ENCODE data around the gene PTPRT.
"Not testable (repeated sequence)": the region's sequence is repeated elsewhere in the genome, so short reads cannot be mapped to it uniquely, and the experiment has no call there.

Gene PTPRT

DNA sequence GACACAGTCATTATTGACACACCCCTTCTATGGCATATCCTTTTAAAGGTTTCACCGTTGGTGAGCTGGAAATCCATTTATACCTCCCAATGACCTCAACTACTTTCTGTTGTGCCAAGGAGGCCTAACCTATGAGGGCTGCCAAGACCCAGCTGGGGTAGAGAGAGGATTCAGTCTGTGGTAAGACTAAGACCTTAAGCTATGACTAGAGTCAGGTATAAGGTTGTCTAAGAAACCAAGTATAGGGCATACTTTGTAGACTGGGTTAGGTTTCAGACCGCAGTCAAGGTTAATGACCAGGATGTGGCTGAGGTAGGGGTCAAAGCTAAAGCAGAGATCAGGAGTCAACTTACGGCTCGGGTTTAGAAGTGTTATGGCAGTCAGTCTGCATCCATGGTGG is 930.3 kb downstream of the PTPRT start:
- no peaks in the 10 kb centered on the region for H3K27me3 ChIP-seq (ENCODE audit: control insufficient read depth, insufficient read depth, low read length)
- H3K9ac ChIP-seq (ENCODE audit: low read length) = no peak overlapping the region
- no peak overlapping the region for H3K27ac ChIP-seq (ENCODE audit: low read depth, low read length)
- no peaks in the 10 kb centered on the region for H3K36me3 ChIP-seq (ENCODE audit: control insufficient read depth, insufficient read depth, low read length)
- no peaks in the 10 kb centered on the region for H3K4me1 ChIP-seq (ENCODE audit: control insufficient read depth, insufficient read depth, low read length)
- no peak overlapping the region for H3K4me3 ChIP-seq (ENCODE audit: low read length)

GRCh38 chr20:42258564-42259302 is 931.0 kb downstream of the PTPRT start:
- Histone ChIP-seq H3K4me3 (ENCODE audit: low read length) (no peak overlapping the region), H3K4me1 (ENCODE audit: control insufficient read depth, insufficient read depth, low read length) (no peaks in the 10 kb centered on the region), H3K36me3 (ENCODE audit: control insufficient read depth, insufficient read depth, low read length) (no peaks in the 10 kb centered on the region), H3K27ac (ENCODE audit: low read depth, low read length) (no peak overlapping the region), H3K27me3 (ENCODE audit: control insufficient read depth, insufficient read depth, low read length) (no peaks in the 10 kb centered on the region), H3K9ac (ENCODE audit: low read length) (no peak overlapping the region)

- H3K27ac ChIP-seq (ENCODE audit: low read depth, low read length) = no peak overlapping the region
- H3K9ac ChIP-seq (ENCODE audit: low read length) = no peak overlapping the region
- H3K4me1 ChIP-seq (ENCODE audit: control insufficient read depth, insufficient read depth, low read length) = no peaks in the 10 kb centered on the region
- H3K4me3 ChIP-seq (ENCODE audit: low read length) = no peak overlapping the region
- H3K36me3 ChIP-seq (ENCODE audit: control insufficient read depth, insufficient read depth, low read length) = no peaks in the 10 kb centered on the region
- H3K27me3 ChIP-seq (ENCODE audit: control insufficient read depth, insufficient read depth, low read length) = no peaks in the 10 kb centered on the region
These were observed 933.9 kb downstream of the PTPRT start for GRCh38 chr20:42255821-42256220.

- H3K36me3 ChIP-seq (ENCODE audit: control insufficient read depth, insufficient read depth, low read length) = no peaks in the 10 kb centered on the region
- H3K27me3 ChIP-seq (ENCODE audit: control insufficient read depth, insufficient read depth, low read length) = no peaks in the 10 kb centered on the region
- H3K27ac ChIP-seq (ENCODE audit: low read depth, low read length) = no peak overlapping the region
- no peak overlapping the region for H3K4me3 ChIP-seq (ENCODE audit: low read length)
- H3K9ac ChIP-seq (ENCODE audit: low read length) = no peak overlapping the region
- H3K4me1 ChIP-seq (ENCODE audit: control insufficient read depth, insufficient read depth, low read length) = no peaks in the 10 kb centered on the region
These were observed 935.0 kb downstream of the PTPRT start for GRCh38 chr20:42254673-42255072.

- Histone ChIP-seq H3K27me3 (ENCODE audit: control insufficient read depth, insufficient read depth, low read length) (no peaks in the 10 kb centered on the region), H3K4me3 (ENCODE audit: low read length) (no peak overlapping the region), H3K9ac (ENCODE audit: low read length) (no peak overlapping the region), H3K4me1 (ENCODE audit: control insufficient read depth, insufficient read depth, low read length) (no peaks in the 10 kb centered on the region), H3K27ac (ENCODE audit: low read depth, low read length) (no peak overlapping the region), H3K36me3 (ENCODE audit: control insufficient read depth, insufficient read depth, low read length) (no peaks in the 10 kb centered on the region)
These were observed 937.6 kb downstream of the PTPRT start for GRCh38 chr20:42252116-42252515.

DNA sequence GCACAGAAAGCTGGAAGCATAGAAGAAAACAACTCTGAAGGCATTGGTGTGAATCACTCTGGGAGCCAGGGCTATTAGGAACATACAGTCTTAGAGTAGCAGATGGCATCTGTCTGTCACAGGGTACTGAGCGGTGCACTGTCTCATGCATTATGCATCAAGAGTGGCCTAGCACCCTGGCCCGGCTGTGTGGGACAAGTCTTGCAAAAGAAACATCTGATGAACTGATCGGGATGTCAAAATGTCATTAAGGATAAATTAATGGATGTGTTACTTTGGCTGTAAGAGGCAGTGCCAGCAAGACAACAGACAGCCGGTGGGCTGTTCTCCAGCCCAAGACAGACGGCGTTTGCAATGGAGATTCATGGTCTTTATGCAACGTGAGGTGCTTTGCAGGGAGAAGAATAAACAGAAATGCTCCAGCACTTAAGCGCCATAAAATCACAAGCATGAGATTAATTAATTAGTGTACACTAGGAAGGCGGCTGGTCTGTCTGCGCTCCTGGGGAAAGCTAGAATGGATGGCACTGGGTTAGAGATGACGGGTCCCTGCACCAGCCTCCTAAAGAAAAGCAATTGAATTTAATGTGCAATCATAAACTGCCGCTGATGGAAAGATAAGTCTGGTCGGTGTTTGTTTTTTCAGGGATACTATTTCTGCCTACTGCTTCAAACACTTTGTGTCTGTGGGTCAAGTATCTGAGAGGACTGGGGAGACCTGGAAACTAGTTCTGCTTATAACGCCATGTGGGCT is 970.9 kb downstream of the PTPRT start:
- Histone ChIP-seq H3K27ac (ENCODE audit: low read depth, low read length) (no peak overlapping the region), H3K27me3 (ENCODE audit: control insufficient read depth, insufficient read depth, low read length) (no peaks in the 10 kb centered on the region), H3K4me3 (ENCODE audit: low read length) (no peak overlapping the region), H3K36me3 (ENCODE audit: control insufficient read depth, insufficient read depth, low read length) (no peaks in the 10 kb centered on the region), H3K4me1 (ENCODE audit: control insufficient read depth, insufficient read depth, low read length) (no peaks in the 10 kb centered on the region), H3K9ac (ENCODE audit: low read length) (no peak overlapping the region)

GRCh38 chr20:42214074-42214473 is 975.6 kb downstream of the PTPRT start:
- no peak overlapping the region for H3K9ac ChIP-seq (ENCODE audit: low read length)
- H3K27me3 ChIP-seq (ENCODE audit: control insufficient read depth, insufficient read depth, low read length) = no peaks in the 10 kb centered on the region
- no peak overlapping the region for H3K27ac ChIP-seq (ENCODE audit: low read depth, low read length)
- no peaks in the 10 kb centered on the region for H3K36me3 ChIP-seq (ENCODE audit: control insufficient read depth, insufficient read depth, low read length)
- no peaks in the 10 kb centered on the region for H3K4me1 ChIP-seq (ENCODE audit: control insufficient read depth, insufficient read depth, low read length)
- no peak overlapping the region for H3K4me3 ChIP-seq (ENCODE audit: low read length)

DNA sequence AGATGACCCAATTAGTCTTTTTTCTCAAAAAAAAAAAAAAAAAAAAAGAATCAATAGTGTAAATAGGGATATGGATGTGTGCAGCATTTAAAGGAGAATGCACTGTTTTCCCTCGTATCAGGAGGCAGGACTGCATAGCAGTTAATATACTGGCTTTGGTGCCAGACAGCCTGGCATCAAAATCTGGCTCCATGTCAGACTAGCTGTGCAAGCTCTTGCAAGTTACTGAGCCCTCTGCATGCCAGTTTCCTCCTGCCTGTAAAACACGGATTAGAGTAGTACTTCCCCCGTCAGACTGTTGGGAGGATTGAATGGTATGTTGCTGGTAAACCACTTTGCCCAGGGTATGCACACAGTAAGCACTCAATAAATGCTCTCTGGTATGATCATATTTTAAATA is 977.3 kb downstream of the PTPRT start:
- H3K36me3 ChIP-seq (ENCODE audit: control insufficient read depth, insufficient read depth, low read length) = no peaks in the 10 kb centered on the region
- H3K27ac ChIP-seq (ENCODE audit: low read depth, low read length) = no peak overlapping the region
- H3K9ac ChIP-seq (ENCODE audit: low read length) = no peak overlapping the region
- no peaks in the 10 kb centered on the region for H3K27me3 ChIP-seq (ENCODE audit: control insufficient read depth, insufficient read depth, low read length)
- no peaks in the 10 kb centered on the region for H3K4me1 ChIP-seq (ENCODE audit: control insufficient read depth, insufficient read depth, low read length)
- no peak overlapping the region for H3K4me3 ChIP-seq (ENCODE audit: low read length)

- not testable (repeated sequence) for H3K9ac ChIP-seq (ENCODE audit: low read length); H3K4me3 ChIP-seq (ENCODE audit: low read length); H3K27ac ChIP-seq (ENCODE audit: low read depth, low read length); H3K36me3 ChIP-seq (ENCODE audit: control insufficient read depth, insufficient read depth, low read length); H3K27me3 ChIP-seq (ENCODE audit: control insufficient read depth, insufficient read depth, low read length); H3K4me1 ChIP-seq (ENCODE audit: control insufficient read depth, insufficient read depth, low read length)
These were observed 983.1 kb downstream of the PTPRT start for GRCh38 chr20:42206557-42206956.

DNA sequence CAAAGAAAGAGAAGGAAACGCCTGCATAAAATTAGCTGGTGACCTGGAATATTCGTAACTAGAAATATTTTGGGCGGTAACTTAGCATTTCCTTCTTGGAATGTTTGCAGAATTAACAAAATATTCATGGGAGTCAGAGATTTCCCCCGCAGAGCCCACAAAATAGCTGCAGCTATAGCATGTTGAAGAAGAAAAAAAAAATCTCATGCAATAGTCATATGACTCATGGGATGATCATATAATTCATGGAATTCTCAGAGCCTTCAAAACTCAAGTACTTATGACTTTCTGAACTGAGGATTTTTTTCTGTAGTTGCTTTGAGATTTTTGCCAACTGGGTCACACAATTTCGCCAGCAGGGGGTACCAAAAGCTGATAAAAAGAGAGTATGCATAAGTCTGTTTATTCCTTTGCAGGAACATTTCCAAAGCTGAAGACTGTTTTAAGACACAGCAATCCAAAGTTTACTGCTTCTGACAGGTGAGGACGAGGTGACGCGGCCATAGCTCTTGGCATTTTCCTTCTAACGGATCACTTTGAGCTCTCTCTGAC is 985.5 kb downstream of the PTPRT start:
- Histone ChIP-seq H3K27me3 (ENCODE audit: control insufficient read depth, insufficient read depth, low read length) (no peaks in the 10 kb centered on the region), H3K36me3 (ENCODE audit: control insufficient read depth, insufficient read depth, low read length) (no peaks in the 10 kb centered on the region), H3K9ac (ENCODE audit: low read length) (no peak overlapping the region), H3K4me1 (ENCODE audit: control insufficient read depth, insufficient read depth, low read length) (no peaks in the 10 kb centered on the region), H3K4me3 (ENCODE audit: low read length) (no peak overlapping the region), H3K27ac (ENCODE audit: low read depth, low read length) (no peak overlapping the region)

- Histone ChIP-seq H3K36me3 (ENCODE audit: control insufficient read depth, insufficient read depth, low read length) (no peaks in the 10 kb centered on the region), H3K9ac (ENCODE audit: low read length) (no peak overlapping the region), H3K27ac (ENCODE audit: low read depth, low read length) (no peak overlapping the region), H3K4me3 (ENCODE audit: low read length) (no peak overlapping the region), H3K27me3 (ENCODE audit: control insufficient read depth, insufficient read depth, low read length) (no peaks in the 10 kb centered on the region), H3K4me1 (ENCODE audit: control insufficient read depth, insufficient read depth, low read length) (no peaks in the 10 kb centered on the region)
These were observed 992.1 kb downstream of the PTPRT start for GRCh38 chr20:42197599-42197998.

DNA sequence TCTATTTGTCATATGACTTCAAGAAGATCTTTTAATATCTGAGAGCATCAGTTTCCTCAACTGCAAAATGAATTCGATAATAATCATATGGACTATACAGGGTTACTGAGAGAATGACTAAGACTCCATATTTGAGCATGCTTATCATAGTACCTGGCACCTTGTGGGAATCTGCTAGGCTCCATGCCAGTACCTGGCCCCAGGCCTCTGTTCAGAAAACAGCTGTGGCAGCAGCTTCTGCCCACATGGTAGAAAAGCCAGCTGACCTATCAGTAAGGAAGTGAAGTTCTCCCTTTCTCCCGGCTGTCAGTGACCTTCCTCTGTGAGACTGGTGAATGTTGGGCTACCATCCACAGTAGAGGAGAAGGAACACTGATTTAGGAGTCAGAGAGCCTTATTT is 996.6 kb downstream of the PTPRT start:
- Histone ChIP-seq H3K36me3 (ENCODE audit: control insufficient read depth, insufficient read depth, low read length) (no peaks in the 10 kb centered on the region), H3K9ac (ENCODE audit: low read length) (no peak overlapping the region), H3K4me1 (ENCODE audit: control insufficient read depth, insufficient read depth, low read length) (no peaks in the 10 kb centered on the region), H3K27me3 (ENCODE audit: control insufficient read depth, insufficient read depth, low read length) (no peaks in the 10 kb centered on the region), H3K27ac (ENCODE audit: low read depth, low read length) (no peak overlapping the region), H3K4me3 (ENCODE audit: low read length) (no peak overlapping the region)

DNA sequence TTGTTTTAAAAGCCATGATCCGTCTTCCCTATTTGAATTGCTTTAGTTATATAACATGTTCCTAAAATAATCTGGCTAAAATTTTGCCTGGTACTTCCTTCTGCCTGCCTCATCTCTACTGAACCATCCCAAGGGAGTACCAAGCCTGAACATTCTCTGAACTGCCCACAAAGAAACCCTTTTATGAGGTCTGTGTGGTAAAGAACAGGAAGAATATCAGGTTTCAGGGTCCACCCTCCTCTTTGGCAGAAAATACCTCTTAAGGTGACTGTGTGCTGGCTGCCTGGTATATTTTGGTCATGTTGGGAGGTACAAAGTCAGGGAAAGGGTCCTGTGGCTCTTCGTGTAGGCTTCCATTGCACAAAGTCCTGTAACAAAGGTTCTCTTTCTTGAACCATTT is 997.4 kb downstream of the PTPRT start:
- Histone ChIP-seq H3K27ac (ENCODE audit: low read depth, low read length) (no peak overlapping the region), H3K36me3 (ENCODE audit: control insufficient read depth, insufficient read depth, low read length) (no peaks in the 10 kb centered on the region)

More for the DNA sequence above, 997.4 kb downstream of the PTPRT start:
- Histone ChIP-seq H3K9ac (ENCODE audit: low read length) (no peak overlapping the region), H3K27me3 (ENCODE audit: control insufficient read depth, insufficient read depth, low read length) (no peaks in the 10 kb centered on the region), H3K4me1 (ENCODE audit: control insufficient read depth, insufficient read depth, low read length) (no peaks in the 10 kb centered on the region), H3K4me3 (ENCODE audit: low read length) (no peak overlapping the region)

Data from rectal smooth muscle tissue (tissue), 1 donor.